A673 (cell line): Measurements from ENCODE around the gene PRR15L.

Experiments used
- EZH2 ChIP-seq: fragments of 200-600 bp; sonication (generic); IDR thresholded peaks from 2 replicates; pipeline ENCODE4 v1.6.1; 2017; ENCODE audit warnings: borderline replicate concordance, low read depth, mild to moderate bottlenecking, mixed read lengths, antibody characterized with exemption, low read length; ENCODE audit not compliant: poor library complexity, severe bottlenecking
- TF ChIP-seq, protein P1 (sequence below): fragments of 300-800, 200-600 bp; sonication (generic); conservative IDR thresholded peaks from 2 replicates; pipeline ENCODE4 v1.5.1; 2017; ENCODE audit warnings: low read depth, mild to moderate bottlenecking, antibody characterized with exemption, low read length, moderate library complexity, mixed read lengths

DNA sequence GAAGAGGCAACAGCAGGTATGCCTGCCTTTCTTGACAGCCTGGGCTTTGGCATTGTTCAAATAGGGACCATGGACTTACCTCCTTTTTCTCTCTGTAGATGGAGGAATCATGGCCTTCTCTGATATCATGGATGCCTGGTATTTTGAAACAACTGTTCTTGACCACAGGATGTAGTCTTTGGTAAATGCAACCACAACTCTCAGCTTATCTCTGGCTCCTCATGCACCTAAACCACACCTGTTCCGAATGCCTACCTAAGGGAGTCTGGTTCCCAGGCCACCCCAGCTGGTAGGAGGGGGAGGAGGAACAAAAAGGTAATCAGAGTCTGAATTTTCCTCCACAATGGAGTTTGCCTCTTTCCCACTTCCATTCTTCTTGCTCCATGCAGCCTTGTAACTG is 32.0 kb upstream of the PRR15L start:
- TF ChIP-seq, protein P1, sequence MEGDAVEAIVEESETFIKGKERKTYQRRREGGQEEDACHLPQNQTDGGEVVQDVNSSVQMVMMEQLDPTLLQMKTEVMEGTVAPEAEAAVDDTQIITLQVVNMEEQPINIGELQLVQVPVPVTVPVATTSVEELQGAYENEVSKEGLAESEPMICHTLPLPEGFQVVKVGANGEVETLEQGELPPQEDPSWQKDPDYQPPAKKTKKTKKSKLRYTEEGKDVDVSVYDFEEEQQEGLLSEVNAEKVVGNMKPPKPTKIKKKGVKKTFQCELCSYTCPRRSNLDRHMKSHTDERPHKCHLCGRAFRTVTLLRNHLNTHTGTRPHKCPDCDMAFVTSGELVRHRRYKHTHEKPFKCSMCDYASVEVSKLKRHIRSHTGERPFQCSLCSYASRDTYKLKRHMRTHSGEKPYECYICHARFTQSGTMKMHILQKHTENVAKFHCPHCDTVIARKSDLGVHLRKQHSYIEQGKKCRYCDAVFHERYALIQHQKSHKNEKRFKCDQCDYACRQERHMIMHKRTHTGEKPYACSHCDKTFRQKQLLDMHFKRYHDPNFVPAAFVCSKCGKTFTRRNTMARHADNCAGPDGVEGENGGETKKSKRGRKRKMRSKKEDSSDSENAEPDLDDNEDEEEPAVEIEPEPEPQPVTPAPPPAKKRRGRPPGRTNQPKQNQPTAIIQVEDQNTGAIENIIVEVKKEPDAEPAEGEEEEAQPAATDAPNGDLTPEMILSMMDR, result no peak
- TF ChIP-seq EZH2, result no peak
